OCI-LY3 (cell line): Measurements from ENCODE around the gene NOTUM.

Experiments used
- H2AFZ ChIP-seq: fragments of 200-600, 300-600 bp; shearing (Covaris generic); 2 replicates; pipeline ENCODE4 v1.6.0; 2014; ENCODE audit warnings: antibody characterized with exemption, low read depth, low read length
- H3K27ac ChIP-seq: fragments of 200-600, 300-600 bp; sonication (generic); 2 replicates; pipeline ENCODE4 v1.5.1; 2014; ENCODE audit warnings: mild to moderate bottlenecking, low read length, moderate library complexity, mixed read lengths
- H3K27me3 ChIP-seq: fragments of 200-600, 300-600 bp; sonication (generic); 2 replicates; pipeline ENCODE4 v1.6.1; 2014; ENCODE audit warnings: low read depth, low read length, mixed read lengths
- H3K36me3 ChIP-seq: fragments of 200-600, 300-600 bp; sonication (generic); replicated peaks from 2 replicates; pipeline ENCODE3; 2014; ENCODE audit warnings: low read depth, low read length, mixed read lengths
- H3K4me1 ChIP-seq: fragments of 300-600, 200-600 bp; sonication (generic); 2 replicates; pipeline ENCODE4 v1.6.1; 2014; ENCODE audit warnings: low read length, mixed read lengths
- H3K4me2 ChIP-seq: fragments of 200-600, 300-600 bp; sonication (generic); 2 replicates; pipeline ENCODE4 v1.6.1; 2014; ENCODE audit warnings: low read length, mixed read lengths
- H3K4me3 ChIP-seq: fragments of 300-600, 200-600 bp; sonication (generic); 2 replicates; pipeline ENCODE4 v1.5.1; 2014; ENCODE audit warnings: antibody characterized with exemption, mild to moderate bottlenecking, low read length, moderate library complexity
- H3K79me2 ChIP-seq: fragments of 300-600, 200-600 bp; shearing (Covaris generic); 2 replicates; pipeline ENCODE4 v1.6.1; 2014; ENCODE audit warnings: mild to moderate bottlenecking, low read length, mixed read lengths
- H3K9ac ChIP-seq: fragments of 300-600, 200-600 bp; shearing (Covaris generic); 2 replicates; pipeline ENCODE4 v1.6.0; 2014; ENCODE audit warnings: mild to moderate bottlenecking, low read length, moderate library complexity
- H3K9me3 ChIP-seq: fragments of 200-600, 300-600 bp; shearing (Covaris generic); 2 replicates; pipeline ENCODE4 v1.6.1; 2014; ENCODE audit warnings: low read length, mixed read lengths; ENCODE audit not compliant: insufficient read depth
- H4K20me1 ChIP-seq: fragments of 200-600, 300-600 bp; sonication (generic); 2 replicates; pipeline ENCODE4 v1.6.1; 2016; ENCODE audit warnings: low read length, mixed read lengths; ENCODE audit not compliant: insufficient read depth
- EZH2phosphoT487 ChIP-seq: fragments of 200-600 bp; shearing (Covaris generic); IDR thresholded peaks from 2 replicates; pipeline ENCODE4 v1.6.1; 2018; ENCODE audit warnings: antibody characterized with exemption, mixed run types, low read depth
- TF ChIP-seq, protein P1 (sequence below): fragments of 200-600, 300-600 bp; sonication (generic); IDR thresholded peaks from 2 replicates; pipeline ENCODE4 v1.5.1; 2014; ENCODE audit warnings: antibody characterized with exemption, low read length, low read depth

Gene NOTUM

DNA sequence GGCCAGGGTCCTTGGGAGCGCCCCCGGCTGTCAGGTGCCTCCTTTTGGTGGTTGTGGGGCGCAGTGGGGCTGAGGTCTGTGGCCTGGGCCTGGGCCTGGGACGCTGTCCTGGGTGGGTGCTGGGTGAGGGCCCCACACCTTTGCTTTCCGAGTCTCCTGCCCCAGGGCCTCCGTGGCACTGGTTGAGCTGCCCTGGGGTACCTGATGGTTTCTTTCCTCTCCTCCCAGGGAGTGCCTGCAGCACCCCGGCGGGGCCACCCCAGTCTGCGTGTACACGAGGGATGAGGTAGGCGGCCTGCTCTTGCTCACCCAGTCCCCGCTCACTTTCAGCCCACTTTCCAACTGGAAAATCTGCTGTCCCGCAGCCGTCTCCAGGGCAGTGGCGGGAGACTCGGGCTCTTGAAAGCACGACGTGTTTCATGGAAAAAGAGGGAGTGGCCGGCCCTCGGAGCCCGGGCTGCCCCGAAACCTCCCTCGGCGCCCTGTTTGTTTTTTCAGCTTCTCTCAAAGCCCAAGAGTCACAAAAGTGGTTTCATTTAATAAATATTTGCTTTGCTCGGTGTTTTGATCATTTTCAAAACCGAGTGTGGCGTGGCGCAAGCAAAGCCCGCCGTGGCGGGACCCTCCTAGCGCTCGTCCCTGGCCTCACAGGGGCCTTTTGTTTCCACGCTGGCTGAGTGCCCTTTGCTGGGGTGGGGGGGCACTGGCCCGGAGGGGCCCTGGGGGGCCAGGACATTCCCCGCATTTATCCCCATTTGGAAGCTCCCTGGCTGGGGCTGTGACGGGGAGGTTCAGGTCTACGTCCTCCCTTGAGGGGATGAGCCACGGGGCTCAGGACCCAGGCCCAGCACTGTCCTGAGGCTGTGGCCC lies 33.8 kb upstream of the NOTUM start:
- Histone ChIP-seq H3K36me3 (no peaks in the 10 kb centered on the region), H3K9me3 (no peaks in the 10 kb centered on the region), H3K4me1 (no peaks in the 10 kb centered on the region), H3K4me3 (no peak overlapping the region), H3K4me2 (no peak overlapping the region), H3K27me3 (no peaks in the 10 kb centered on the region), H3K79me2 (no peaks in the 10 kb centered on the region), H2AFZ (no peak overlapping the region), H3K27ac (no peak overlapping the region), H3K9ac (no peak overlapping the region), H4K20me1 (no peaks in the 10 kb centered on the region)
- TF ChIP-seq EZH2phosphoT487: no peak
- TF ChIP-seq, protein P1, sequence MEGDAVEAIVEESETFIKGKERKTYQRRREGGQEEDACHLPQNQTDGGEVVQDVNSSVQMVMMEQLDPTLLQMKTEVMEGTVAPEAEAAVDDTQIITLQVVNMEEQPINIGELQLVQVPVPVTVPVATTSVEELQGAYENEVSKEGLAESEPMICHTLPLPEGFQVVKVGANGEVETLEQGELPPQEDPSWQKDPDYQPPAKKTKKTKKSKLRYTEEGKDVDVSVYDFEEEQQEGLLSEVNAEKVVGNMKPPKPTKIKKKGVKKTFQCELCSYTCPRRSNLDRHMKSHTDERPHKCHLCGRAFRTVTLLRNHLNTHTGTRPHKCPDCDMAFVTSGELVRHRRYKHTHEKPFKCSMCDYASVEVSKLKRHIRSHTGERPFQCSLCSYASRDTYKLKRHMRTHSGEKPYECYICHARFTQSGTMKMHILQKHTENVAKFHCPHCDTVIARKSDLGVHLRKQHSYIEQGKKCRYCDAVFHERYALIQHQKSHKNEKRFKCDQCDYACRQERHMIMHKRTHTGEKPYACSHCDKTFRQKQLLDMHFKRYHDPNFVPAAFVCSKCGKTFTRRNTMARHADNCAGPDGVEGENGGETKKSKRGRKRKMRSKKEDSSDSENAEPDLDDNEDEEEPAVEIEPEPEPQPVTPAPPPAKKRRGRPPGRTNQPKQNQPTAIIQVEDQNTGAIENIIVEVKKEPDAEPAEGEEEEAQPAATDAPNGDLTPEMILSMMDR: no peak

DNA sequence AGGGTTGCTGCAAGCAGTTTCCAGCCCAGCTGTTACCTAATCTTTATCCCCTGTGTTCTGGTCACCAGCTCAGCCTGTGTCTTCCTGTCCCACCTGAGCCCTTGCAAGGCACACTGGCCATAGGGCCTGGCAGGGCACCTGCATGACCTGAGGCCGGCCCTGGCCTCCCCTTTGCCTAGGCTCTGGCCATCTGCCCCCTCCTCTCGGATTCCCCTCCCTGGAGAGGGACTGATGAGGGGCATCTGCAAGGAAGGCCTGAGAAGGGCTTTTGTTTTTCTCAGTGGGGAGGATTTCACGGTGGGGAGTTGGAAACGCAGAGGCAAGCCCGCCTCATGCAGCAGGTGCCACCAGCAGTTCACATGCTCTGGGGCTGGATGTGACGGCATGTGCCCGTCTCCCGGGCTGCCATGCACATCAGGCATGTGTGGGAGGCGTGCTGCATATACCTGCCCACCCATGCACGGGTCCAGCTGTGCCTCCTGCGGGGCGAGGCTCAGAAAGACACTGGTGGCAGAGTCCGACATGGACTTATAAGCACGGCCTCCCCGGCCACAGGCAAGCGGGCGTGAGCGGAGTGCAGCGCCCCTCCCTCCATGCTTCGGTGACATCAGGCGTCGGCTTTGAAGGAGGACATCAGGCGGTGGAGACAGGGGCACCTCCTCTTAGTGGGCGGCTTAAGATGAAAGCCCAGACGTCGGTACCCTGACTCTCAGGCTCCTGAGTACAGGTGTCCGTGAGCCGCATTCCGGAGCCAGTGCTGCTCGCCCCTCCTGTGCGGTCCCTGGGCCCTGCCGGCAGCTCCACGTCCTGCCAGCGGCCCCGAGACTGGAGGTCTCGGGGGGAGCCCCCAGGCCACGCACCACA lies 33.0 kb upstream of the NOTUM start:
- H3K36me3 ChIP-seq: no peaks in the 10 kb centered on the region
- no peaks in the 10 kb centered on the region for H3K9me3 ChIP-seq
- no peak overlapping the region for H3K9ac ChIP-seq
- no peaks in the 10 kb centered on the region for H4K20me1 ChIP-seq
- H3K4me2 ChIP-seq: no peak overlapping the region
- H3K4me1 ChIP-seq: no peaks in the 10 kb centered on the region
- no peak overlapping the region for H2AFZ ChIP-seq
- H3K27ac ChIP-seq: no peak overlapping the region
- no peaks in the 10 kb centered on the region for H3K27me3 ChIP-seq
- no peak for TF ChIP-seq EZH2phosphoT487
- TF ChIP-seq, protein P1: no peak
- H3K79me2 ChIP-seq: no peaks in the 10 kb centered on the region
- H3K4me3 ChIP-seq: no peak overlapping the region

DNA sequence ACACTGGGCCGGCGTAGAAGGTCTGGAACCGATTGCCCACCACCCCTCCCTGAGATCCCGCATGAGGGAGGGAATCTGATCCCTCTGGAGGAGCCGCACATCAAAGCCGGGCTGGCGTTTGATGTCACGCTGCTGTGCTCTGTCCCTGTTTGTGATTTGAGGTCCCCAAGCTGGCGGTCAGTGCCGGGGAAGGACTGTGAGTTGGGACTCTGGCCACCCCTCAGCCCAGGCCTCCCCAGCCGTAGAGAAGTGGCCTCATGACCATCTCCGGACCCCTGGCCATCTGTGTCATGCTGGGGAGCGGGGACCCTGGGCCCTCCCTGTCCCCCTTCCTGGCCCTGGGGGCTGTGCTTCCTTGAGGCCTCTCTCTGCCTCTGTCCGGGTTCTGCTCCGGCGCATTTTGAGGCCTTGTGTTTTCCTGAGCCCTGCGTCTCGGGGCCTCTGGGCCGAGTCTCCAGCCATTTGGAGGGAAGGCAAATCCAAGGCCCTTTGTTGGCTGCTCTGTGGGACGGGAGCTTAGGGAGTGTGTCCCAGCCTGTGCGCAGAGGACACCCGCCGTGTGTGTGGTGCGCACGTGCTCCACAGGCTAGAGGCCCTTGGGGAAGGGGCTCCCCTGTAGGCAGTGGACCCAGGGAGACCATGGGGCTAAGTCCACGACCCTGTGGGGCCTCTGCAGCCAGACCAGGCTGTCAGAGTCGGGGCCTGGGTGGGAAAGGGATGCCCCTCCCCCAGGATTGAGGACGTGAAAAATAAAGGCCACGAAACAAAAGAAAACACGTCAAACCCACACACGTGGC lies 31.5 kb upstream of the NOTUM start:
- Histone ChIP-seq H3K4me2 (no peak overlapping the region), H3K4me1 (no peaks in the 10 kb centered on the region), H3K4me3 (no peak overlapping the region), H2AFZ (no peak overlapping the region), H4K20me1 (no peaks in the 10 kb centered on the region), H3K9me3 (no peaks in the 10 kb centered on the region), H3K27ac (no peak overlapping the region), H3K27me3 (no peaks in the 10 kb centered on the region), H3K9ac (no peak overlapping the region), H3K79me2 (no peaks in the 10 kb centered on the region), H3K36me3 (no peaks in the 10 kb centered on the region)
- TF ChIP-seq, protein P1: no peak
- no peak for TF ChIP-seq EZH2phosphoT487
